Esophagus squamous epithelium (tissue), 4 donors: ENCODE results near the gene CX3CL1.

Experiments used
- CTCF ChIP-seq, 6 experiments: fragments of 450-650 bp in 4 of 6; fragments of 200-600 bp in 2 of 6; sonication (generic) in 2 of 6; IDR thresholded peaks; one replicate each; pipeline ENCODE4 v1.5.1; 2016 to 2019; ENCODE audit warnings: antibody characterized with exemption in 6 of 6, mild to moderate bottlenecking in 4 of 6, moderate library complexity in 4 of 6
- POLR2A ChIP-seq, 4 donors: fragments of 450-650 bp; IDR thresholded peaks; one replicate each; pipeline ENCODE4 v1.6.1; 2017; ENCODE audit warnings: antibody characterized with exemption in 4 of 4, mild to moderate bottlenecking in 4 of 4, moderate library complexity in 3 of 4

GRCh38 chr16:57335366-57335765, 36.9 kb upstream of the CX3CL1 start:
- TF ChIP-seq CTCF (IDR thresholded peaks at IDR 0.05): no peak
- TF ChIP-seq POLR2A (IDR thresholded peaks at IDR 0.05): no peak
